Endometrial microvascular endothelial cells (primary cell): Measurements from ENCODE around the gene GPR158. TPM values are rescaled to one million over a fixed set of nuclear protein-coding genes. Genes with fewer than 3 reads are reported as not detected.

Experiments
- in situ Hi-C: cut with HindIII; loops from 2 replicates; pipeline ENCODE4 v1.10.0; 2017; ENCODE audit warnings: low sequenced_read_pairs, low pct_unique_long_range_greater_than_20kb; ENCODE audit errors: inconsistent ontology term
- total RNA-seq: library from RNA; depleted of rRNA; stranded (reverse); fragments of >200 nt; gene quantifications from one replicate; pipeline ENCODE4 v1.2.3, GENCODE V29; 2015; ENCODE audit errors: inconsistent ontology term

GPR158 gene
- total RNA-seq, 1 donor from 2014 or later, result not detected

DNA sequence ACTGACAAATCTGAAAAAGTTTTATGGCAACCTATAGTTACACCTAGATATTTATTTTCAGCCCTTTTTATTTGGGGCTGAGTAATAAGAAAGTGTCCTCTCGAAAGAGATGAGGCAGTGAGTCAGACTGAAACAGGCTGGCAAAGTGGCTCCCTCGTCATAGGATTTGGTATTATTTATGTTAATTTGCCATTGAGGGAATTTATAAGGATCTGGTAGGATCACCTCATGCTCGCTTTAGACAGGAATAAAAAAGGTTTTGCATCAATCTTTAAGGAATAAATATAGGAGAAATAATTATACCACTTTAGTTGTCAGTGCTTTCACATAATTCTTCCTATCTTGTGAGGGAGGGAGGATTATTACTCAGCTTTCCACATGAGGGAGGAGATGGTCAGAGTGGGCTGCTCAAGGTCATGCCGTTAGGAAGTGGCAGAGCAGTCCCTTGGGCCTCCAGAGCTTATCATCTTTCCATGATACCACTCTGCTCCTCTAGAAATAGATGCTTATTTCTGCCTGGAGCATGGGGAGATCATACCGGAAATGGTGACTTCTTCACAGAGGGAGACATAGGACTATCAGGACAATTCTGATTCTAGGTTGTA lies 356.8 kb downstream of the GPR158 start:
- in situ Hi-C loops, result no loop called here

DNA sequence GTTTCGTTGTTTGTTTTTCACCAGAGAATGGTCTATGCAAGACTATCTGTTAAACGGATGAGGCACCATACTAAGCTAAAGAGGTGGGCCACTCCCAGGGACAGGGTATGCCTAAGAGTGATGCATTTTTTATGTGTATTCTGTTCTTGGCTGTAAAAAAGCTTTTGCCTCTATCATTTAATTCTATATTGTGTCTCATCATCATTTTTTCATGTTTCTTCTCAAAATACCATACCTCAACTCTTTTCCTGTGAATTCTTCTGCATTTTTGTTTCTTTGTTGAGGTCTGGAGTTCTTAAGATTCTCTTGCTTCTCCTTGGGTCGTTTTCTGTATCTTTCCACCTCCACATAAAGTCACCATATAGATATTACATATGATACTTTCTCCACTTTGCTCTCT lies 357.4 kb downstream of the GPR158 start:
- in situ Hi-C loops, result no loop called here

DNA sequence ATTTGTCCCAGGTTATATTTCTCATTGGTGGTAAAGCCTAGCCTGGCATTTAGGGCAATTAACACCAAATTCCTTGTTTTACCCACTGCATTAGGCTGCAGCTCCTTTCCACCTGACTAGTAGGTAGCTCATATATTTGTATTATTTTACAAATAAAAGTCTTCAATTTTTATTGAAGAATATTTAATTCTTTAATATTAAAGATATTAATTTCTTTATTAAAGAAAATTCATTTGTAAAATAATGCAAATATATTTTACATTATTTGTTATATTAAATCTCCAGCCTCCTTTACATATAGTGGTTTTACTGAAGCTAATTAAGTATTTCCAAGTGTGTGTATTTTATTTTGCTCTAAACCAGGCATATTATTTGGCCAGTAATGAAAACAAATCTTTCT lies 361.2 kb downstream of the GPR158 start:
- in situ Hi-C loops, result no loop called here

DNA sequence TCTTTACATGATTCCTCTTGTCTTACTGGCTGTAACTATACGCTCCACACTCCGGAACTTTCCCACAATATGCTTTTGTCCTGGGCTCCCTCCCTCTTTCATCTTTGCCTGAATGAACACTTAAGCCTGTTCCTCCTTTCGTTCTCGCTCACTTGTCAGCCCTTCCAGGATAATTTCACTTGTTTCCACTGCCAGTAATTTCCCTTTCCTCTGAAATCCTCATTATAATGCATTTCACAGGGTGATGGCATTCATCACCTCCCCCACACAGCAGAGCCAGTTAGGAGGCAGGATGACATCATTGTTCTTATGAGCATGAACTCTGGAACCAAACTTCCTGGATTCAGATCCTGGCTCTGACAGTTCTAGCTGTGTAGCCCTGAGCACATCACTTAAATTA lies 372.6 kb downstream of the GPR158 start:
- in situ Hi-C loops, result no loop called here

- in situ Hi-C loops, result no loop called here
These were observed 377.6 kb downstream of the GPR158 start for GRCh38 chr10:25552283-25552919.

- in situ Hi-C loops, result no loop called here
These were observed 381.1 kb downstream of the GPR158 start for GRCh38 chr10:25555865-25556264.

DNA sequence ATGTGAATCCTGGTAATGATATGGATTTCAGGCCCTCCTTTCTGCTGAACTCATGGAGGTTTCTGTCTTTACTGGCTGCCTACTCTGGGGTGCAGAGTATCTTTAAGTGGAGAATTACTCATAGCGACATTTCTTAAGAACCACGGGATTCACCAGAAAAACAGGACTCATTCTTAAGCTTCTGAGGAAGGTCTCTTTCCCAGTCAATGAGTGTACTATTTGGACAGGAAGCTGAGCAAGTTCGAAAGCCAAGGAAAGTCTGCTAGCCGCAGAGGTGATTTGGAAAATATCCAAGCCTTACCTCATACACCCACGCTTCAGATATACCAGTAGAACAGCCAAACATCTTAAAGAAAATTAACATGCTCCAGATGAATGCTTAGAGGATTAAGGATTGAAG lies 381.7 kb downstream of the GPR158 start:
- in situ Hi-C loops, result no loop called here

- in situ Hi-C loops, result no loop called here
These were observed 382.3 kb downstream of the GPR158 start for GRCh38 chr10:25557136-25557535.

- in situ Hi-C loops, result no loop called here
These were observed 387.0 kb downstream of the GPR158 start for GRCh38 chr10:25561758-25562157.

DNA sequence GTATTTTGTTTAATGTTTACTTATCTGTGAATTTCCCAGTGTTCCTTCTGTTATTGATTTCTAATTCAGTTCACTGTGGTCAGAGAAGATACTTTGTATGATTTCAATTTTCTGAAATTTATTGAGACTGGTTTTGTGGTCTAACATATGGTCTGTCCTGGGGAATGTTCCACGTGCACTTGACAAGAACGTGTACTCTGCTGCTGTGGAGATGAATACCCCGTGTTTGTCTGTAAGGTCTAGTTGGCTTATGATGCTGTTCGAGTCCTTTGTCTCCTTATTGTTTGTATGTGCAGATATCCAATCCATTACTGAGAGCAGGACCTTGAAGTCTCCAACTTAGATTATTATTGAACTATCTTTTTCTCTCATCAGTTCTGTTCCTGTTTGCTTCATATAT lies 387.7 kb downstream of the GPR158 start:
- in situ Hi-C loops, result no loop called here

DNA sequence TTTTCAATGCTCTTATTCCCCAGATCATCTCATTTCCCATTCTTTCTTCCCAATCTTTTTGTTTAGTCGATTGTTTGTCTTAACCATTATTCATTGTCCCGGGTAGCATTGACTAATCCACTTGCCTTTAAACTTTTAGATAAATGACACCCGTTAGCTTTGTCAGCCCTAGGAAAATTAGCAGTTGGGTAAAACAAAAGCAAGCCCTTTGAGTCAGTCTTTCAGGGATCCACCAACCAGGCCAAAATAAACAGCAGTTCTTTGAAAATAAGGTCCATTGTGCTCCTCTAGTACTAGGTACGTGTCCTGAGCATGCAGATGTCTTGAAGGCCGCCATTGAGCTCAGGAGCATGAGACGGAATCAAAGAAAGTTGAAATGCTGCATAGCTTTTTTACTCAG lies 389.6 kb downstream of the GPR158 start:
- in situ Hi-C loops, result no loop called here

DNA sequence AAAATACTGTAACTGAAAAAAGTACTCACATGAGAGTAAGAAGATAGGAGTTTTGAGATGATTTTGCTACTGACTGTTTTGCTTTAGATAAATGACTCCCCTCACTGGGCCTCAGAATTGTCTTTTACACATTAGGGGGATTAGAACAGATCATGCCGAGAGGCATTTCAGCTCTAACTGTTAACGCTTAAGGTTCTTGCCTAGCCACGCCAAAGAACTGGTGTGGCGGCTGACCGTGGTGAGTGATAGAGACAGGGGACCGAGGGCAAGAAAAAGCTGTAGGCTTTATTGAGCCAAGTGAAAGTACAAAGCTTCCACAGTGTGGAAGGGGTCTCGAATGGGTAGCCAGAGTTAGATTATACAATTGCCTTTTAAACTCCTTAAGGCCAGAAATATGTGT lies 390.8 kb downstream of the GPR158 start:
- in situ Hi-C loops, result no loop called here

DNA sequence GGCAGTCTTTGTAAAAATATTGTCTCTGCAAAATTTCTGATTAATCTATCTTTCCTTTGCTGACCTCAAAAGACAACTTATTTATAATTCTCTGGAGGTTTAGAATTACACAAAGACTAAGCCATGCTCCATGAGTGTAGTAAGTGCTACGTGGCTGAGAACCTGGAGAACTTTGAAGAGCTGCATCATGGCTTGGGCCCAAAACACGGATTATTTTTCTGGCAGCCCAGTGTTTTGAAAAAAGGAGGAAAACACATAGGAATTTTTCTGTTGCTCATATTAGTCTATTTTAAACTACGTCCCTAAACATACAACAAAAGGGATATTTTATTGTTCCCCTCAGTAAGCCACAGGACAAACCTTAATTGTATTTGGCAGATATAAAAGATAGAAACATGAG lies 398.5 kb downstream of the GPR158 start:
- in situ Hi-C loops, result no loop called here

GRCh38 chr10:25575343-25575742 lies 400.5 kb downstream of the GPR158 start:
- in situ Hi-C loops, result no loop called here

- in situ Hi-C loops, result no loop called here
These were observed 403.3 kb downstream of the GPR158 start for GRCh38 chr10:25578061-25578460.

- in situ Hi-C loops, result no loop called here
These were observed 408.2 kb downstream of the GPR158 start for GRCh38 chr10:25582961-25583360.

GRCh38 chr10:25600651-25601050 lies 425.9 kb downstream of the GPR158 start:
- in situ Hi-C loops, result no loop called here

DNA sequence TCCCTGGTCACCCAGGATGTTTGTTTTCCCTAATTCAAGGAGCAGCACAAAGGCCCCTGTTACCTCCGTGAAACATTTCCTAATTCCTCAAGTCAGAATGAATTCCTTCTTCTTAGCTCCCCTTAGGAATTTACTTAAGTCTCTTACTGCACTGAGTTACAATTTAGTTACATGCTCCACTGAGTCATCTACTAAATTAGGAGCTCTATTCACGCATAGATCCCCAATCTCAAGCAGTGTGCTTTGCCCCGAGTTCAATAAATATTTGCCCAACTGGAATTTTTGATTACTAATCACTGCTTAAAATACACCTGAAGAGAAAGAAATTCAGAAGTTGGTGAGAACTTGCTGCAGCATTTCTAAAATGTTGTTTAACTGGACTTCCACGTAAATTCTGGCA lies 429.8 kb downstream of the GPR158 start:
- in situ Hi-C loops, result no loop called here

DNA sequence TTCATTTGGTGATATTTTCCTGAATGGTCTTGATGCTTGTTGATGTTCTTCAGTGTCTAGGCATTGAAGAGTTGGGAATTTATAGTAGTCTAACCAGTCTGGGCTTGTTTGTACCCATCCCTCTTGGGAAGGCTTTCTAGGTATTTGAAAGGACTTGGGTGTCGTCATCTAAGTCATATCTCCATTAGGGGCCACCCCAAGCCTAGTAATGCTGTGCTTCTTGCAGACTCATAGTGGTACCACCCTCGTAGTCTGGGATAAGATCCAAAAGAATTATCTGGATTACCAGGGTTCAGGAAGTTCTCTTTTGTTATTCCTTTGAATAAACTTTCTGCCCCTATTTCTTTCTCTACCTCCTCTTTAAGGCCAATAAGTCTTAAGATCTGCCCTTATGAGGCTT lies 439.9 kb downstream of the GPR158 start:
- in situ Hi-C loops, result no loop called here

- in situ Hi-C loops, result no loop called here
These were observed 441.1 kb downstream of the GPR158 start for GRCh38 chr10:25615926-25616325.
